Endothelial cell of umbilical vein (primary cell): Measurements from ENCODE around the gene ADARB2. TPM values are rescaled to one million over a fixed set of nuclear protein-coding genes. Genes with fewer than 3 reads are reported as not detected.

Experiments used
- BruUV-seq: library from RNA; stranded (reverse); fragments of 400-500 nt; replicated peaks from 2 replicates; lab custom pipeline; 2021; lab: Mats Ljungman, UMichigan
- CTCF ChIA-PET: fragments of 300-600, 350-600 bp; sonication (Branson Sonifier 250); formaldehyde crosslinking; loops from one replicate; lab custom pipeline; 2021; ENCODE audit warnings: antibody characterized with exemption, inconsistent platforms; lab: Charles Lee
- POLR2A ChIA-PET: fragments of 300-600, 350-600 bp; sonication (Branson Sonifier 250); formaldehyde crosslinking; loops from one replicate; lab custom pipeline; 2021; ENCODE audit warnings: antibody characterized with exemption, inconsistent platforms; lab: Charles Lee
- DNase-seq: peaks from one replicate; pipeline ENCODE4 v3.0.0-alpha.2; 2011; ENCODE audit warnings: low read depth, low spot score
- FAIRE-seq: peaks from 2 replicates; lab custom pipeline; 2011; peaks lifted over from hg19 to GRCh38; lab: Jason Lieb, UNC
- H2AFZ ChIP-seq: 2 replicates; pipeline ENCODE4 v1.6.0; 2012; ENCODE audit warnings: low read depth, low read length, control low read depth, inconsistent platforms
- H3K27ac ChIP-seq: 2 replicates; pipeline ENCODE4 v1.5.1; 2011; ENCODE audit warnings: low read depth, mild to moderate bottlenecking, control low read depth, low read length, moderate library complexity; ENCODE audit not compliant: insufficient read depth
- H3K27me3 ChIP-seq, 2 experiments: 2 replicates each; pipeline versions ENCODE4 v1.6.0 to v1.6.1; 2011; ENCODE audit warnings: low read length in 2 of 2, mixed read lengths in 1 of 2; ENCODE audit not compliant: control insufficient read depth in 2 of 2, insufficient read depth in 2 of 2
- H3K36me3 ChIP-seq, 2 experiments: 2 replicates in 1 of 2; 3 replicates in 1 of 2; pipeline ENCODE4 v1.5.1; 2011; ENCODE audit warnings: low read length in 2 of 2, mild to moderate bottlenecking in 1 of 2, moderate library complexity in 1 of 2; ENCODE audit not compliant: control insufficient read depth in 2 of 2, insufficient read depth in 2 of 2; ENCODE audit errors: extremely low read depth in 1 of 2
- H3K4me1 ChIP-seq: 3 replicates; pipeline ENCODE4 v1.5.1; 2011; ENCODE audit warnings: mild to moderate bottlenecking, low read length; ENCODE audit not compliant: control insufficient read depth, insufficient read depth; ENCODE audit errors: extremely low read depth
- H3K4me2 ChIP-seq: 2 replicates; pipeline ENCODE4 v1.6.1; 2011; ENCODE audit warnings: low read length, control low read depth, mixed read lengths; ENCODE audit not compliant: insufficient read depth
- H3K4me3 ChIP-seq, 3 experiments: fragments of 200-600 bp in 1 of 3; sonication (generic), shearing (Covaris generic) in 1 of 3; replicated peaks in 1 of 3; 2 replicates each; pipeline ENCODE4 v1.5.1; 2011 to 2016; ENCODE audit warnings: control low read depth in 3 of 3, low read length in 3 of 3, mild to moderate bottlenecking in 2 of 3, inconsistent platforms in 1 of 3, low read depth in 1 of 3, moderate library complexity in 1 of 3; ENCODE audit not compliant: insufficient read depth in 1 of 3
- H3K79me2 ChIP-seq: 2 replicates; pipeline ENCODE4 v1.6.0; 2012; ENCODE audit warnings: low read length, inconsistent platforms; ENCODE audit not compliant: control insufficient read depth, insufficient read depth
- H3K9ac ChIP-seq: replicated peaks from 2 replicates; pipeline ENCODE3; 2011; ENCODE audit warnings: low read length, control low read depth; ENCODE audit not compliant: insufficient read depth; ENCODE audit errors: extremely low read depth
- H3K9me1 ChIP-seq: replicated peaks from 3 replicates; pipeline ENCODE4 v1.6.0; 2011; ENCODE audit warnings: mild to moderate bottlenecking, low read length; ENCODE audit not compliant: control insufficient read depth, insufficient read depth; ENCODE audit errors: extremely low read depth
- H3K9me3 ChIP-seq: replicated peaks from 2 replicates; pipeline ENCODE4 v1.5.1; 2012; ENCODE audit warnings: low read length, inconsistent platforms; ENCODE audit not compliant: control insufficient read depth, insufficient read depth
- H4K20me1 ChIP-seq: replicated peaks from 2 replicates; pipeline ENCODE3; 2011; ENCODE audit warnings: mild to moderate bottlenecking, low read length; ENCODE audit not compliant: control insufficient read depth, insufficient read depth; ENCODE audit errors: extremely low read depth
- EZH2 ChIP-seq: IDR thresholded peaks from 2 replicates; pipeline ENCODE4 v1.6.1; 2012; ENCODE audit warnings: borderline replicate concordance, low read depth, mild to moderate bottlenecking, moderate library complexity, low read length, inconsistent platforms; ENCODE audit not compliant: severe bottlenecking
- FOS ChIP-seq: IDR thresholded peaks from 2 replicates; pipeline ENCODE4 v1.6.1; 2011; ENCODE audit warnings: mild to moderate bottlenecking, low read length, moderate library complexity, borderline replicate concordance; ENCODE audit not compliant: insufficient read depth
- GATA2 ChIP-seq: IDR thresholded peaks from 2 replicates; pipeline ENCODE4 v1.7.0; 2011; ENCODE audit warnings: low read depth, mild to moderate bottlenecking, moderate library complexity, mixed read lengths, low read length; ENCODE audit not compliant: insufficient read length, insufficient read depth
- JUN ChIP-seq: IDR thresholded peaks from 2 replicates; pipeline ENCODE4 v1.6.1; 2011; ENCODE audit warnings: borderline replicate concordance, low read depth; ENCODE audit not compliant: insufficient read length, insufficient read depth
- MYC ChIP-seq: IDR thresholded peaks from one replicate; pipeline ENCODE4 v1.6.1; 2011; ENCODE audit warnings: mild to moderate bottlenecking, low read depth, low read length
- POLR2A ChIP-seq: IDR thresholded peaks from 2 replicates; pipeline ENCODE4 v1.6.1; 2012; ENCODE audit warnings: low read depth, mild to moderate bottlenecking, control low read depth, low read length
- POLR2AphosphoS5 ChIP-seq: IDR thresholded peaks from 2 replicates; pipeline ENCODE4 v1.6.1; 2012; ENCODE audit warnings: low read depth, mild to moderate bottlenecking, control low read depth, low read length, moderate library complexity; ENCODE audit not compliant: insufficient read depth
- dilution Hi-C: fragments of 300-500 bp; cut with MboI; formaldehyde crosslinking; loops from one replicate; pipeline ENCODE4 v1.15.0; 2019; ENCODE audit warnings: low sequenced_read_pairs; ENCODE audit not compliant: extremely low pct_ligation_motif_present
- intact Hi-C: fragments of 100-400 bp; cut with micrococcal nuclease; formaldehyde crosslinking; loops from one replicate; pipeline ENCODE4 v1.10.0; 2022
- polyA plus RNA-seq, 4 experiments: library from polyadenylated mRNA; depleted of rRNA in 3 of 4; stranded (reverse) in 3 of 4; unstranded in 1 of 4; fragments of >200 nt; gene quantifications; 2 replicates each; pipeline versions ENCODE4 v1.2.1 to v1.2.3, GENCODE V29; 2011 to 2012; ENCODE audit warnings: missing spikeins in 1 of 4
- total RNA-seq: library from RNA; stranded (reverse); gene quantifications from 2 replicates; pipeline ENCODE4 v1.2.3, GENCODE V29; 2021
- TF ChIP-seq, protein P1 (sequence below), 2 donors: IDR thresholded peaks; 1 replicate in 1 of 2; 2 replicates in 1 of 2; pipeline ENCODE4 v1.5.1; 2011; ENCODE audit warnings: low read length in 2 of 2, mild to moderate bottlenecking in 2 of 2, moderate library complexity in 2 of 2, control low read depth in 1 of 2, inconsistent platforms in 1 of 2, low read depth in 1 of 2; ENCODE audit not compliant: insufficient read depth in 1 of 2; ENCODE audit errors: extremely low read depth in 1 of 2
- TF ChIP-seq, protein P2 (sequence below): IDR thresholded peaks from 2 replicates; pipeline ENCODE4 v1.6.1; 2011; ENCODE audit not compliant: insufficient read depth, insufficient read length

The ADARB2 gene
- total and polyA plus RNA-seq, 2 donors (not counting 3 experiments of a cell fraction or from before 2014, with no cell fraction given): not detected

DNA sequence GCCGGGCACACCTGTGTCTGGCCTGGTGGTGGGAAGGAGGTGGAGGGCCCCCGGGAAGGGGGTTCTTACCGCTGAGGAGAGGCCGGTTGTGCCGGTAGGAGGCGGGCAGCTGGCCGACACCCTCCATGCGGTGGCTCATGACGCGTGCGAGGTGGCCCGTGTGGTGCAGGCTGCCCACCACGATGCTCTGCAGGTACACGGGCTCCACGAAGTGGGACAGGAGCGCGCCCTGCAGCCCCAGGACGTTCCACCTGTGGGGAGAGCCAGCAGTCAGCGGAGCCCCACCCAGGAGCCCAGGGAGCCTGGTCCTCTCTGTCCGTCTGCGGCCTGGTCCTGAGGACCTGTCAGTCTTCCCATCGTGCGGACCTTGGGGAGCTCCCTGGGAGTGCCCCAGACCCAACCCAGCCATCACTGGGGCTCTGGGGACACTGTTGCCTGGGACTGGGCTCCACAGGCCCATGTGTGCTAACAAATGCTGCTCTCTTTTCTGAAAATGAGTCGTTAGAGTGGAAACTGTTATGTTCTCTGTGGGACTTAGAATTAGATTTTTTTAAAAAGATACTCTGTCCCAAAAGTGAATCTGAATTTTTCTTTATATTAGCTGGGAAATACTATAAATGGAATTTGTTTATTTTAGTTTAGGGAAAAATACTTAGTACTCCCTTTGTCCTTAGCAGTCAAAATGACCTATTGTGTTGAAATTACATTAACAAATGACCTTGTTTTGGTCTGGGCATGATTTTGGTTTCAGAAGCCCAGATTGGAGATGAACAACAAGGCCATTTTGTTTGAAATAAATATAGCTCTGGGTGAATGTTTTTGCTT, 537.2 kb downstream of the ADARB2 start:
- POLR2A ChIA-PET: no interaction called here
- dilution Hi-C loops (no loop called here), intact Hi-C loops (no loop called here)
- TF ChIP-seq, protein P1, sequence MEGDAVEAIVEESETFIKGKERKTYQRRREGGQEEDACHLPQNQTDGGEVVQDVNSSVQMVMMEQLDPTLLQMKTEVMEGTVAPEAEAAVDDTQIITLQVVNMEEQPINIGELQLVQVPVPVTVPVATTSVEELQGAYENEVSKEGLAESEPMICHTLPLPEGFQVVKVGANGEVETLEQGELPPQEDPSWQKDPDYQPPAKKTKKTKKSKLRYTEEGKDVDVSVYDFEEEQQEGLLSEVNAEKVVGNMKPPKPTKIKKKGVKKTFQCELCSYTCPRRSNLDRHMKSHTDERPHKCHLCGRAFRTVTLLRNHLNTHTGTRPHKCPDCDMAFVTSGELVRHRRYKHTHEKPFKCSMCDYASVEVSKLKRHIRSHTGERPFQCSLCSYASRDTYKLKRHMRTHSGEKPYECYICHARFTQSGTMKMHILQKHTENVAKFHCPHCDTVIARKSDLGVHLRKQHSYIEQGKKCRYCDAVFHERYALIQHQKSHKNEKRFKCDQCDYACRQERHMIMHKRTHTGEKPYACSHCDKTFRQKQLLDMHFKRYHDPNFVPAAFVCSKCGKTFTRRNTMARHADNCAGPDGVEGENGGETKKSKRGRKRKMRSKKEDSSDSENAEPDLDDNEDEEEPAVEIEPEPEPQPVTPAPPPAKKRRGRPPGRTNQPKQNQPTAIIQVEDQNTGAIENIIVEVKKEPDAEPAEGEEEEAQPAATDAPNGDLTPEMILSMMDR (IDR thresholded peaks at IDR 0.05; ENCODE audit: extremely low read depth in 1 of 2, insufficient read depth in 1 of 2, low read depth in 1 of 2, low read length in 2 of 2): no peak
- TF ChIP-seq, protein P2, sequence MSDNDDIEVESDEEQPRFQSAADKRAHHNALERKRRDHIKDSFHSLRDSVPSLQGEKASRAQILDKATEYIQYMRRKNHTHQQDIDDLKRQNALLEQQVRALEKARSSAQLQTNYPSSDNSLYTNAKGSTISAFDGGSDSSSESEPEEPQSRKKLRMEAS: no peak
- TF ChIP-seq EZH2 (no peak), POLR2A (no peak)
- no peaks in the 10 kb centered on the region for H3K36me3 ChIP-seq
- H3K4me2 ChIP-seq: no peak overlapping the region
- no peak for FAIRE-seq
- no TSS peak for BruUV-seq
- DNase-seq: no peak
- CTCF ChIA-PET: no interaction called here
- no peaks in the 10 kb centered on the region for H4K20me1 ChIP-seq
- no peak overlapping the region for H3K4me3 ChIP-seq
- H3K27me3 ChIP-seq: no peaks in the 10 kb centered on the region
- H2AFZ ChIP-seq: no peak overlapping the region
- no peaks in the 10 kb centered on the region for H3K79me2 ChIP-seq
- H3K27ac ChIP-seq: no peak overlapping the region
- no peaks in the 10 kb centered on the region for H3K4me1 ChIP-seq
- H3K9ac ChIP-seq: no peak overlapping the region
- H3K9me1 ChIP-seq: no peaks in the 10 kb centered on the region
- no peaks in the 10 kb centered on the region for H3K9me3 ChIP-seq

DNA sequence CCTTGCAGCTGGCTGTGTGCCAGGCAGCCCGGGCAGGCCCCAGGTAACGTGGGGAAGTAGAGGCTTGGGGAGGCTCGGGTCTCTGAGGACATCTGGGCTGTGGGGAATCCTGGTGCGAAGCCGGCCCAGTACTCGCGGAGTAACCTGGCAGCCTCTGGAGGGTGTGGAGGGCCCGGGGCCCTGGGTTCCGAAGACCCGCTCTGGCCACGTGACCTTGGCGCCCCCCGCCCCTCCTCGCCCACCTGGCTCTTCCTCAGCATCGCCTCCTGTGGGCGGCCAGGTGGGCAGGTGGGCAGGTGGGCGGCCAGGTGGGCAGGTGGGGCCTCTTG, 538.0 kb downstream of the ADARB2 start:
- POLR2A ChIA-PET: no interaction called here
- intact Hi-C loops (no loop called here), dilution Hi-C loops (no loop called here)
- Histone ChIP-seq H3K9me3 (no peaks in the 10 kb centered on the region), H3K4me1 (no peaks in the 10 kb centered on the region), H3K27ac (no peak overlapping the region), H3K9ac (no peak overlapping the region), H3K4me2 (no peak overlapping the region), H2AFZ (no peak overlapping the region), H3K79me2 (no peaks in the 10 kb centered on the region), H3K9me1 (no peaks in the 10 kb centered on the region), H3K27me3 (no peaks in the 10 kb centered on the region), H3K4me3 (no peak overlapping the region), H3K36me3 (no peaks in the 10 kb centered on the region), H4K20me1 (no peaks in the 10 kb centered on the region)
- DNase-seq: no peak
- BruUV-seq: no TSS peak
- CTCF ChIA-PET: no interaction called here
- FAIRE-seq: no peak
- TF ChIP-seq, protein P1 (IDR thresholded peaks at IDR 0.05; ENCODE audit: extremely low read depth in 1 of 2, insufficient read depth in 1 of 2, low read depth in 1 of 2, low read length in 2 of 2): no peak
- TF ChIP-seq, protein P2: no peak
- TF ChIP-seq GATA2 (no peak), EZH2 (no peak), POLR2AphosphoS5 (no peak), MYC (no peak), JUN (no peak), POLR2A (no peak), FOS (no peak)
